COLO668 (cell line): ENCODE measurements around the gene MSLN.

Source experiments
- DNase-seq: peaks from one replicate; lab custom pipeline; 2025; ENCODE audit not compliant: unreplicated experiment; lab: John Stamatoyannopoulos, UW

The MSLN gene

DNA sequence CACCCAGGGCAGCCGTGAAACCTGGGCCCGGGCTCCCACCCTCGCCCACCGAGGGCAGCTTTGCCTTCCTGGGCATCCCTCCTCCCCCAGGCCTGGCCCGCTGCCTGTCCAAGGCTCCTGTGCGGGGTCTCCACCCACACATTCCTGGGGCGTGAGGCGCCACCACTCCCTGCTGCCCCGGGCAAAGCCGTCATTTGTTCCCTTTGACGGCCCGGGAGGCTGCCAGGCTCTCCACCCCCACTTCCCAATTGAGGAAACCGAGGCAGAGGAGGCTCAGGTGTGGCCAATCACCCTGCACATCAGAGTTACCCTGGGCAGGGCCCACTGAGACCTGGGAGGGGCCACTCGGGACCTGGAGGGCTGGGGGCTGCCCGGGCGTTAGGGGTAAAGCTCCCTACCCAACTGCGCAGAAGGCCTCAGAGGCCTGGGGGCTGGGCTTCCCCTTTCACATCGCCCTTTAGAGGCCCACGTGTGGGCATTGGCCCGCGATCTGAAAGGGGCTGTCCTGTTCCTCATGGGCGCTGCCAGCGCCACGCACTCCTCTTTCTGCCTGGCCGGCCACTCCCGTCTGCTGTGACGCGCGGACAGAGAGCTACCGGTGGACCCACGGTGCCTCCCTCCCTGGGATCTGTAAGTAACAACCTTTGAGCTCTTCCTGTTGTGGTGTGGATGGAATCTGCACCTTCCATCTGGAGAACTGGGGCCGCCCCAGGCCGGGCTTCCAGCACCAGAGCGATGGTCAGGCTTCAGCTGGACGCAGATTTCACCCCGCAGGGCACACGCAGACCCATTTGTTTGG lies at the start of gene MSLN:
Gene MSLN (plus strand): TSS at position 190 of the 799 bp plus-strand sequence. CDS start 1,947 bp downstream, outside the sequence.
- no peak for DNase-seq

DNA sequence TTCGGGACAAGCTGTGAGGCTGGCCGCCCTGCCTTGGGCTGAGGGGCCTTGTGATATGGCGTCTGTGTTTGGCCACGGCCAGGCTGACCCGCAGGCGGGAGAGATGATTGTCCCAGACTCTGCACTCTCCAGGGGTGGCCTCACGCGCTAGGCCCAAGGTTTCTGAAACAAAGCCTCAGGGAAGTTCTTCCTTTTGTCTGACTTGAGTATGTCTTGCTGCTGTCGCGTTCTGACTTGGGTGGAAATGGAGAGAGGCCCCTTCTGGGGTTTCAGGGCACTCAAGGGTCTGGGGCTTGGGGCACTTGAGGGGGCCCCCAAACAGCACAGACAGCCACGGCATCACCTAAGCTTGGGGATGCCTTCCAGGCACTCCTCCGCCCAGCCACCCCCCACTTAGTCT lies 49.5 kb upstream of the MSLN start:
- no peak for DNase-seq

DNA sequence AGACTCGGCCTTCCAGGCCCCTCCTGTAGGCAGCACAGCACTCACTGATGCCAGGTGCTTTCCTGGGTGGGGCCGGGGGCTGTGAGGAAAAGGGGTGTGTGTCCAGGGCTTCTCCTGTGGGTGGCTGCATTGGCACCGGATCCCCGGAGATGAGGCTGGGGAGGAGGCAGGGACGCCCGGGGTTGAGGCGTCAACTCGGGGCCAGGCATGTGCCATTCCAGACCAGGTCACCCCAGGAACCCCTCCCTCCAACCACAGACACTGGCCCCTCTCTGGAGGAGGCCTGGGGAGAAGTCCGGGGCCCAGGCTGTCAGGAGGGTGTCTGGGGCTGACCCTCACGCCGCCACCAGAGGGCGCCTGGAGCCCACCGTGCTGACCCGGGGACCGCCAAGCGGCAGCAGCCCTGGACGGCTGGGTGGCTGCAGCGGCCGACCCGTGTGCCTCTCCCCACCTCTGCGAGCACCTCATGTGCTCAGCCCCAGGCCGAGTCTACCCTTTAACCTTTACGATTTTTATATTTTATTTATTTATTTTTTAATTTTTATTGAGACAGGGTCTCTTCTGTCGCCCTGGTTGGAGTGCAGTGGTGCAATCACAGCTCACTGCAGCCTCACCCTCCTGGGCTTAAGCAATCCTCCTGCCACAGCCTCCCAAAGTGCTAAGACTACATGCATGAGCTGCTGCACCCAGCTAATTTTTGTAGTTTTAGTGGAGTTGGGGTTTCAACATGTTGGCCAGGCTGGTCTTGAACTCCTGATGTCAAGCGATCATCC lies 48.8 kb upstream of the MSLN start:
- DNase-seq: peak; percentile 83

DNA sequence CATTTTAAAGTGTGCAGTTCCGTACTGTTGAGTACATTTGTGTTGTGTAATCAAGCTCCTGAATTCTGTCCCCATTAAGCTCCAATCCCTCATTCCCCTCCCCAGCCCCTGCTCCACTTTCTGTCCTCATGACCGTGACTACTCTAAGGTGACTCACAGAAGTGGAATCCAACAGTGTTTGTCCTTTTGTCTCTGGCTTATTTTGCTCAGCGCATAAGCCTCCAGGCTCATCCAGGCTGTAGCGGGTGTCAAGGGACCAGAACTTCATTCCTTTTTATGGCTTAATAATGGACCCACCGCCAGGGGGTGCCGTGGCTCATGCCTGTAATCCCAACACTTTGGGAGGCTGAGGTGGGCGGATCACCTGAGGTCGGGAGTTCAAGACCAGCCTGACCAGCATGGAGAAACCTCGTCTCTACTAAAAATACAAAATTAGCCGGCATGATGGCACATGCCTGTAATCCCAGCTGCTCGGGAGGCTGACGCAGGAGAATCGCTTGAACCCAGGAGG lies 47.7 kb upstream of the MSLN start:
- peak; percentile 69 for DNase-seq

DNA sequence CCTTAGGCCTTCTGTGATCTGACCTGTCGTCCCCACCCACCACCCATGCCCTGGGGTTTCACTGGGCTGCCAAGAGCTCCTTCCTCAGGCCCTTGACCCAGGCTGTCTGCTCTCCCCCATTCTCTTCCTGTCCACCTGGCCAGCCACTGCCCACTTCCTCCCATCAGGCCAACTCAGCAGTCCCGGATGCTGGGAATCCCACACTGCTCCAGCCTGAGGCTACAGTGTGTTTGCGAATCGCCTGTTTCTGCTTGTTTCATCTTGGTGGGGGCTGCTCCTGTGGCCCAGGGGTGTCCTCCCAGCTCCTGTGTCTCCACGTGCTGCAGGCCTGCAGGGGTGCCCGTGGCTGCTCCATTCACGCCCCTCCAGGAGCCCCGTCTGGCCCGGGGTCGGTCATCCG lies 46.5 kb upstream of the MSLN start:
- DNase-seq: no peak

DNA sequence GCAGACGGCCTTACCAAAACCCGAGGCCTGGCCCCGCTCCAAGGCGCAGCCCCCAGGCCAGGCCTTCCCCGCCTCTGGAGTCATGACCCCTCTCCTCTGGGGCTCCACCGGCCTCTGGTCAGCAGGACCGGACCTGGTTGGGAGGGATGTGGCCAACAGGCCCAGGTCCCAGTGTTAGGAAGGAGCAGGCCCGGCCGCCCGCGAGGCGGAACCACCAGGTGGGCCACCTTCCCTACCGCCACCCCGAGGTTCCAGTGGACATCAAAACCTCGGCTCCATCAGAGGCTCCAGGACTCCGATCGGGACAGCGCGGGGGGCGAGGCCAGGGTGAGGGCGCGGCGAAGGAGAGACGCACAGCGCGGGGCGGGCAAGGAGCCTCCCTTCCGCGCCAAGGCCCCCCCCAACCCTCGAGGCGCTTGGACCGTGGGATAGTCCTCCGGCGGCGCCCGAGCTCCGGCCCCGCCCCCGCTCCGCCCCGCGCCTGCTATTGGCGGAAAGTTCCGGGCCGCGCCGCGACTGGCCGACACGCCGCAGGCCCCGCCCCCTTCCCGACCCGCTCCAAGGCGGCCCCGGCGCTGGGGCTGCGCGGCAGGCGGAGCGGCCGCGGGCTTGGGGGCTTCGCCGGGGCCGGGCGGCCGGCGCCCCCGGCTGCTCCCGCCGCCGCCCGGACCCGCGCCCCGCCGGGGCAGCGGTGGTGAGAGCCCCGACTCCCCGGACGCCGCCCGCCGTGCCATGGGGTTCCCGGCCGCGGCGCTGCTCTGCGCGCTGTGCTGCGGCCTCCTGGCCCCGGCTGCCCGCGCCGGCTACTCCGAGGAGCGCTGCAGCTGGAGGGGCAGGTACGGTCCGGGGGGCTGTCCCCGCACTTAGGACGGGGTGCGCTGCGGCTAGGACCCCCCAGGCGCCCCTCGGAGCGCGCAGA lies 45.7 kb upstream of the MSLN start, which contains the start of gene METRN:
Gene METRN (plus strand): TSS at position 561 of the 919 bp plus-strand sequence. CDS start 172 bp downstream, at position 733.
- peak; percentile 93 for DNase-seq

DNA sequence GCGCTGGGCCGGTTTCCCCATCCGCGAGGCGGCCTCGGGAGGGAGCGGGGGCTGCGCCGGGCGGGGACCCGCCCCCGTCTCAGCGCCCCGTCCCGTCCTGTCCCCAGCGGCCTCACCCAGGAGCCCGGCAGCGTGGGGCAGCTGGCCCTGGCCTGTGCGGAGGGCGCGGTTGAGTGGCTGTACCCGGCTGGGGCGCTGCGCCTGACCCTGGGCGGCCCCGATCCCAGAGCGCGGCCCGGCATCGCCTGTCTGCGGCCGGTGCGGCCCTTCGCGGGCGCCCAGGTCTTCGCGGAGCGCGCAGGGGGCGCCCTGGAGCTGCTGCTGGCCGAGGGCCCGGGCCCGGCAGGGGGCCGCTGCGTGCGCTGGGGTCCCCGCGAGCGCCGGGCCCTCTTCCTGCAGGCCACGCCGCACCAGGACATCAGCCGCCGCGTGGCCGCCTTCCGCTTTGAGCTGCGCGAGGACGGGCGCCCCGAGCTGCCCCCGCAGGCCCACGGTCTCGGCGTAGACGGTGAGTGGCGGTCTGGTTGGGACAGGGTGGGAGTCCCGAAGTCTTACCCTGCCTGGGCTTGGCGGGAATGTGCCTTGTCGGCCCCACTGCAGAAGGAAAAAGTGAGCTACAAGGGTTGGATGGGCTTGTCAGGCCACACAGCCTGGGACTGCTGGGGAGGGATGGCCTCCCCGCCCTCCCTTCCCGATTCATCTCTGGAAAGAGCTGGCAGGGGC lies 44.9 kb upstream of the MSLN start:
- peak; percentile 71 for DNase-seq

DNA sequence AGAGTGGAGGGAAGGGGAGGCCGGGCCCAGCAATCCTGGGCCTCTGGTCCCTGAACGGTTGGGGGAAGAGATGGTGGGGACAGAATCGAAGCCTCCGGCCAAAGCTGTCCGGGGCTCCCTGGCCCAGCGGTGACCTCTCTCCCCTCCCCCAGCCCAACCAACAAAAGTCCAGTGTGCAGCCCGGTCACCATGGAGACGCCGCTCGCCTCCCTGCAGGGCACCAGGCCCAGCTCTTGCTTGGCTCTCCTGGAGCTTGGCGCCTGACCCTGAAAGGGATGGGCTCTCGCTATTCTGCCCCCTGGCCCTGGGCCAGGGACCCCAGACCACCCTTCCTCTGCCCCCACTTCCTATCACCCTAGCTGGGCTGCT lies 44.4 kb upstream of the MSLN start:
- DNase-seq: peak; percentile 70

DNA sequence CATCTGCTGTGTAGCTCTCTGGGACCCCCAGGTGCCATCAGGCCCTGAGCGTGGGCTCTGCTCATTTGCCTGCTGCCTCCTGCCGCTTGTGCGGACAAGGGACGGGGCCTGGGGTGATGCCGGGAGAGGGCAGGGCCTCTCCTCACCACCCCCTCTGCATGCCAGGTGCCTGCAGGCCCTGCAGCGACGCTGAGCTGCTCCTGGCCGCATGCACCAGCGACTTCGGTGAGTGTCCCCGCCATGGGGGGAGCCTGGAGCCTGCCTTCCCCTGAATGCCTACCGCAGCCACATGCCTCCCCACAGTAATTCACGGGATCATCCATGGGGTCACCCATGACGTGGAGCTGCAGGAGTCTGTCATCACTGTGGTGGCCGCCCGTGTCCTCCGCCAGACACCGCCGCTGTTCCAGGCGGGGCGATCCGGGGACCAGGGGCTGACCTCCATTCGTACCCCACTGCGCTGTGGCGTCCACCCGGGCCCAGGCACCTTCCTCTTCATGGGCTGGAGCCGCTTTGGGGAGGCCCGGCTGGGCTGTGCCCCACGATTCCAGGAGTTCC lies 43.7 kb upstream of the MSLN start:
- DNase-seq: no peak

DNA sequence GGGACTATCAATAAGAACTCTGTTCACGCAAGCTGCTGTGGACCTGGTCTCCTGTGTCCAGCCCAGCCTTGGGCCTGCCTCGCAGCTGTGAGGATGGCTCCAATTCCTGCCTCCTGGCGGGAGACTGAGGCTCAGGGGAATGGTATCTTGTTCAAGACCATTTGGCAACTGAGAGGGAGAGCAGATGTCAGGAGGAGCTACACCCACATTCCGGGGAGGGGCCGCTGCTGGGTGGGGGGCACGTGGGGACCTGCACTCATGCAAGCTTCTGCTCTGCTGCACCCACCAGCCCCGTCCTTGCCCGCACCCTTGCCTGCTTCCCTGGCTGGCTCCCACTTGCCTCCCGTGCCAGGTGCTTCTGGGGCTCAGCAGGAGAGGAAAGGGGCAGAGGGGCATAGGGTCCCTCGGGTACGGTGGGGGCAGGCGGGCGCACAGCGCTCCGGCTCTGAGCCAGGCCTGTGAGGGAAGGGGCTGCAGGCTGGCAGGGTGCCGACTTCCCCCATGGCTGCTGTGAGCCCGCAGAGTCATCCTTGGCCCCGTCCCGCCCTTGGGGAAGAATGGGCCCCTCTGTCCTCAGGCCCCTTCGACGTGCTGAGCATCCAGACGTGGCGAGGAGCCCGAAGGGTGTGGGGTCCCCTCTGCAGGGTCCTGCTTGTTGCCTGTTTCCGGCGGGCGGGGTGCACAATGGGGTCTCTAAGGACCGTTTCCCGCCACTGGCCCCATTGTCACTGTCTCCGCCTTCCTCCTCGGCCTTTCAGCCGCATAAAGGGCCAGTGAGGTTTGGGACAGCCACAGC lies 42.9 kb upstream of the MSLN start:
- no peak for DNase-seq

DNA sequence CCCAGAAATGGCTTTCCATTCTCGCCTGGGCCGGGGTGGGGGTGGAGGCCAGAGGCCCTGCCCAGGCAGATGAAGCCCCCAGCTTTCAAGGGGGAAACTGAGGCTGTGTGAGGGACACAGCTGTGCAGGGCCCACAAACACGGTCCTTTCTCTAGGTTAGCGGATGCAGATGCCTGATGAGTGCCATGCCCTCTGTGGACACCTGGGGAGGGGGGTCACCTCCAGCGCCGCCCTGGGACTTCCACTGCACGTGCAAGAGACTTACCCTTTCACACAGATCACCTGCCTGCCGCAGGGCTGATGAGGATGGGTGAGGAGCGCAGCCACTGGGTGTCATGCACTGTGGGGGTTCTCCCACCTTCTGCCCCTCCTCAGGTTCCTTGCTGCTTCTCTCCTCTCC lies 42.1 kb upstream of the MSLN start:
- no peak for DNase-seq

DNA sequence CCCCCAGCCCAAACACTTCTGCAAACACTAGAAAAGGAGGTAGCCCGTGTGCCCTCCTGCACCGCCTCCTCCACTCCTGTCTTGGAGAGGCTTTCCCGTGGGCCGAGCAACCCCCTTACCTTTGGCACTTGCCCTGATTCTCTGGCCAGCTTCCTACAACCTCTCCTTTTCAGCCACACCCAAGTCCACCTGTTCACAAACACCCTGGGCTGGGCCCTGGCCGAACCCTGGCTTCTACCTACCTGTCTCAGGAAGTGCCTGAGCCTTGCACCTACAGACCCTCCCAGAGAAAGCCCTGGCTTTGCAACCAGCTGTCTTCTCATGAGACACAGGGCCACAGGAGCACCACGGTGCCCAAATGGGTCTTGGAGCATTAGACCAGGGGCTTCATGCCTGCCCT lies 41.6 kb upstream of the MSLN start:
- DNase-seq: no peak

DNA sequence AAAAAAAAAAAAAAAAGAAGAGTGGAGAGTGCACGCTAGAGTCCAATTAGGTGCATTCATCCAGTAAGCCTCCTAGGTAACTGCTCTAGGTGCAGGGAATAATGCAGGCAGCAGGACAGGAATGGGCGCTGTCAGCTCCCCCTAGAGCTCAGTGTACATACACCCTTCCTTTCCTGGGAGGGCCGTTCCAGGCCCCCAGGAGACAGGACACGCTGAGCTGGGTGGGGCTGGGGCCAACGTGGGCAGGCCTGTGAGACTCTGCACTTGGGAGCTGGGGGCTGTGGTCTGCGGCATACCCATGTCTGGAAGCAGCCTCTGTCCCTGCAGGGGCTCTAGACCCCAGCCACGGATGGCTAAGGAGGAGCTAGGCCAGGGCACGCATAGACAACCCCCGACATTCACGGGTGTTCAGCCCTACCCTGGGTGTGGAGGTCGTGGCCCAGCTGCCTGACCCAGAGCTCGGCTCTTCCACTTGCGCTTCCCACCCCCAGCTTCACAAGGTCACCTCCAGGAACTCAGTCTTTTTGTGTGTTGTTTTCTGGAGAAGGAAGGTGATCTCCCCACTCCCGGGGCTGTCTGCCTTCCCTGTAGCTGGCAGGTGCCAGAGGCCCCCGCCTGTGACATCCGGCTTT lies 40.6 kb upstream of the MSLN start:
- DNase-seq: peak; percentile 52

DNA sequence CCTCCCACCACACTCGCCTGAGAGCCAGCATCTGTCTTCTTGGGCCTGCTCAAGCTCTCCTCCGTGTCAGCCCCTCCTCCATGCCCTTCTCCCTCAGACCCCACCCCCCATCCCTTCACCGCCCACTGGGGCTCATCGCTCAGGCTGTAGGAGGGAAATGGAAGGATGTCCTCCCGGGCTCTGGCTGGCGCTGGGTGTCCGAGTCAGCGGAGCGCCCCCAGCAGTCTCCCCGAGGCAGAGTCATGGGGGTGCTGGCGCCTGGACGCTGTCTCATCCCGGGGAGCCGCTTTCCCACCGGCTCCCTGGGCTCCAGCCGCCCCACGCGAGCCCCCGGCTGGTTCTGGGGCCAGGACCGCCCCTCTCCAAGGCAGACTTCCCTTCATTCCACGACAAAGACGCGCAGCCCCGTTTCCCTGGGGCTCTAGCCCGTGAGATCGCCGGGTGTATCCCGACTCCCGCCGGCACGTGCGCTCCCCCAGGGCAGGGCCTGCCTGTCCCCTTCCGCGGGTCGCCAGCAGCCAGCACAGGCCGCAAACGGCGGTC lies 40.0 kb upstream of the MSLN start:
- DNase-seq: peak; percentile 72

DNA sequence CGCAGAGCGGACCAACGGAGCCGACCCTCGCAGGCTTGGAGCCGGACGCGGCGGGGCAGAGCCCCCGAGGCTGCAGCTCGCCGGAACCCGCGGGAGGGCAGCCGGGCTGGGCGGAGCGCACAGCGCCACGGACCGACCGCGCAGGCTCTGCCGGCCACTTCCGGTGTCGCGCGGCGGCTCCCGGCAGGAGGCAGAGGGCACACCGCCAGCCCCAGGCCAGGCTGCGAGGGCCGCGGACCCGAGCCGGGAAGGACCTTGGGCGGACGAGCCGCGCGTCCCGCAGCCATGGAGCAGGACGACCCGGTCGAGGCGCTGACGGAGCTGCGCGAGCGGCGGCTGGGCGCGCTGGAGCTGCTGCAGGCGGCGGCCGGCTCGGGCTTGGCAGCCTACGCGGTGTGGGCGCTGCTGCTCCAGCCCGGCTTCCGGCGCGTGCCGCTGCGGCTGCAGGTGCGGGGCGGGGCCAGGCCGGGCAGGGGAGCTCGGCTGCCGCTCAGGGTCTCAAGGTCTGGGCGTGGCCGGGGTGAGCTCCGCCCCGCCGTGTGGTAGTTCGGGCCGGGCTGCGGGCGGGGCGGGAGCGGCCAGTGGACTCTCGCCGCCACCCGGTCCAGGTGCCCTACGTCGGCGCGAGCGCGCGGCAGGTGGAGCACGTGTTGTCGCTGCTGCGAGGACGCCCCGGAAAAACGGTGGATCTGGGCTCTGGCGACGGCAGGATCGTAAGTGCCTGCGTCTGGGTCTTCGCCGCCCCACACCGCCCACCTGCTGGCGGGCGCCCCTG lies 39.4 kb upstream of the MSLN start, which contains the start of gene ANTKMT:
Gene ANTKMT (plus strand): TSS at position 157 of the 775 bp plus-strand sequence. CDS start 129 bp downstream, at position 286.
- DNase-seq: peak; percentile 97

DNA sequence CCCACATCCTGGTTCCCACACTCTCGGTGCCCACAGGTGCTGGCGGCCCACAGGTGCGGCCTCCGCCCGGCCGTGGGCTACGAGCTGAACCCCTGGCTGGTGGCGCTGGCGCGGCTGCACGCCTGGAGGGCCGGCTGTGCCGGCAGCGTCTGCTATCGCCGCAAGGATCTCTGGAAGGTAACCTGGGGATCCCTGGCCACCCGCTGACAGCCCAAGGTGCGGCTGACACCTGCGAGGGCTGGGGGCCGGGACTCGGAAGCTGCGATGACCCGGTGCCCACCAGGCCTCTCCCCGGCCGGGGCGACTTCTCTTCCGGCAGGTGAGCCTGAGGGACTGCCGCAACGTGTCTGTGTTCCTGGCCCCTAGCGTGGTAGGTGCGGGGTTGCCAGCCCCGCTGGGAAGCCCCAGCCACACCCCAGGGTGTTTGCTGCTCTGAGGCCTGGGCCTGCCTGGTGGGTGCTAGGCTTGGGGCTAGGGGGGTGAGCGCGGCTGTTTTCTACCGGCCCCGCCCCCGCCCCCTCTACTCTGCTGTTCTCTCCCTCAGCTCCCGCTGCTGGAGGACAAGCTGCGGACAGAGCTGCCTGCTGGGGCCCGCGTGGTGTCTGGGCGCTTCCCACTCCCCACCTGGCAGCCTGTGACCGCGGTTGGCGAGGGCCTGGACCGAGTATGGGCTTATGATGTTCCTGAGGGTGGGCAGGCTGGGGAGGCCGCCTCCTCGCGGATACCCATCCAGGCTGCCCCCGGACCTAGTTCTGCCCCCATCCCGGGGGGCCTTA lies 38.6 kb upstream of the MSLN start:
- no peak for DNase-seq
